ENCODE results near the gene P2RY6. TPM values are rescaled to one million over a fixed set of nuclear protein-coding genes. Genes with fewer than 3 reads are reported as not detected.
"Not testable (repeated sequence)": the region's sequence is repeated elsewhere in the genome, so short reads cannot be mapped to it uniquely, and the experiment has no call there.

Gene P2RY6
- total RNA-seq, 1 donor from 2014 or later, result 3.7 TPM

- no peak overlapping the region for H3K4me3 ChIP-seq (ENCODE audit: low read depth, low read length)
- no peak for DNase-seq (ENCODE audit: low read depth)
- no peak for TF ChIP-seq CTCF (conservative IDR thresholded peaks at IDR 0.05; ENCODE audit: low read depth, low read length)
Measured at GRCh38 chr11:73273222-73273895, 1.2 kb downstream of the P2RY6 start.

- DNase-seq (ENCODE audit: low read depth); H3K4me3 ChIP-seq (ENCODE audit: low read depth, low read length): not testable (repeated sequence)
Measured at GRCh38 chr11:73274191-73274590, 2.1 kb downstream of the P2RY6 start.

- DNase-seq (ENCODE audit: low read depth), result no peak
- TF ChIP-seq CTCF (conservative IDR thresholded peaks at IDR 0.05; ENCODE audit: low read depth, low read length), result no peak
Measured at GRCh38 chr11:73274722-73275380, 2.7 kb downstream of the P2RY6 start.

GRCh38 chr11:73275381-73275750 lies 3.2 kb downstream of the P2RY6 start:
- no peak for TF ChIP-seq CTCF (conservative IDR thresholded peaks at IDR 0.05; ENCODE audit: low read depth, low read length)
- no peak overlapping the region for H3K4me3 ChIP-seq (ENCODE audit: low read depth, low read length)
- DNase-seq (ENCODE audit: low read depth), result no peak

More at GRCh38 chr11:73274722-73275380, 2.7 kb downstream of the P2RY6 start:
- H3K4me3 ChIP-seq (ENCODE audit: low read depth, low read length), result no peak overlapping the region

GRCh38 chr11:73277467-73277866 lies 5.3 kb downstream of the P2RY6 start:
- H3K4me3 ChIP-seq (ENCODE audit: low read depth, low read length), result no peak overlapping the region
- TF ChIP-seq CTCF (conservative IDR thresholded peaks at IDR 0.05; ENCODE audit: low read depth, low read length), result no peak

GRCh38 chr11:73280626-73281025 lies 8.5 kb downstream of the P2RY6 start:
- no peak for DNase-seq (ENCODE audit: low read depth)
- TF ChIP-seq CTCF (conservative IDR thresholded peaks at IDR 0.05; ENCODE audit: low read depth, low read length), result no peak
- H3K4me3 ChIP-seq (ENCODE audit: low read depth, low read length), result no peak overlapping the region

More at GRCh38 chr11:73277467-73277866, 5.3 kb downstream of the P2RY6 start:
- DNase-seq (ENCODE audit: low read depth), result no peak

- no peak for TF ChIP-seq CTCF (conservative IDR thresholded peaks at IDR 0.05; ENCODE audit: low read depth, low read length)
- no peak for DNase-seq (ENCODE audit: low read depth)
- H3K4me3 ChIP-seq (ENCODE audit: low read depth, low read length), result no peak overlapping the region
Measured at GRCh38 chr11:73281201-73281741, 9.1 kb downstream of the P2RY6 start.

All from epithelial cell of proximal tubule (primary cell).